ENCODE data around the gene RASGRP4. TPM values are rescaled to one million over a fixed set of nuclear protein-coding genes. Genes with fewer than 3 reads are reported as not detected.

Gene RASGRP4
- polyA plus RNA-seq, 3 donors, result 30.2 to 141 (median 50.3) TPM

- no peaks in the 10 kb centered on the region for H4K20me1 ChIP-seq (ENCODE audit: insufficient read depth, low read length)
- H3K27ac ChIP-seq (ENCODE audit: low read depth in 1 of 2, low read length in 2 of 2), result no peak overlapping the region
- no peaks in the 10 kb centered on the region for H3K79me2 ChIP-seq (ENCODE audit: insufficient read depth, low read length)
- Mint-ChIP-seq H3K27me3 (ENCODE audit: low read depth in 3 of 3) (peaks cover 76 to 93% (median 78%) of the 10 kb centered on the region in 3 donors), H3K4me1 (peaks cover 4% of the 10 kb centered on the region), H3K36me3 (peaks cover 0 to 4% of the 10 kb centered on the region in 2 donors), H3K4me3 (peak overlapping the region in 1 of 2 donors; percentile 78), H3K9me3 (peaks cover 0 to 8% (median 3%) of the 10 kb centered on the region in 7 donors), H3K27ac (no peak overlapping the region)
- H3K9me3 ChIP-seq (replicated peaks in 1 of 2; ENCODE audit: control insufficient read depth in 1 of 2, insufficient read depth in 1 of 2, low read length in 2 of 2), result peaks cover 0 to 17% of the 10 kb centered on the region in 2 donors
- peaks cover 53 to 82% of the 10 kb centered on the region in 2 donors for H3K27me3 ChIP-seq (ENCODE audit: control insufficient read depth in 2 of 2, insufficient read depth in 2 of 2, low read length in 2 of 2)
- H3K4me1 ChIP-seq (ENCODE audit: control insufficient read depth in 1 of 2, insufficient read depth in 2 of 2, low read length in 2 of 2), result peaks cover 0 to 7% of the 10 kb centered on the region in 2 donors
- no peak overlapping the region for H3K9ac ChIP-seq (ENCODE audit: insufficient read depth, low read length, poor library complexity, severe bottlenecking)
- DNase-seq, result no peak
- H2AFZ ChIP-seq (ENCODE audit: insufficient read depth, low read depth, low read length, poor library complexity, severe bottlenecking), result no peak overlapping the region
- no peak for TF ChIP-seq CTCF (IDR thresholded peaks at IDR 0.05)
- H3K4me2 ChIP-seq (replicated peaks; ENCODE audit: extremely low read depth, low read length, poor library complexity, severe bottlenecking), result no peak overlapping the region
- intact Hi-C loops (cut with micrococcal nuclease), result no loop called here
- 2% methylated on average over 25 of the region's 30 CpGs for WGBS (ENCODE audit: insufficient coverage)
- H3K4me3 ChIP-seq (replicated peaks in 1 of 3; ENCODE audit: low read depth in 2 of 3, low read length in 3 of 3), result no peak overlapping the region
- H3K36me3 ChIP-seq (replicated peaks in 1 of 2; ENCODE audit: control insufficient read depth in 1 of 2, insufficient read depth in 2 of 2, low read length in 2 of 2), result no peaks in the 10 kb centered on the region
These were observed 31.5 kb downstream of the RASGRP4 start for GRCh38 chr19:38394488-38394887.

GRCh38 chr19:38392707-38393308 lies 33.2 kb downstream of the RASGRP4 start:
- Histone ChIP-seq H3K27ac (ENCODE audit: low read depth in 1 of 2, low read length in 2 of 2) (no peak overlapping the region), H3K4me1 (ENCODE audit: control insufficient read depth in 1 of 2, insufficient read depth in 2 of 2, low read length in 2 of 2) (peaks cover 12 to 20% of the 10 kb centered on the region in 2 donors), H4K20me1 (ENCODE audit: insufficient read depth, low read length) (no peaks in the 10 kb centered on the region), H2AFZ (ENCODE audit: insufficient read depth, low read depth, low read length, poor library complexity, severe bottlenecking) (no peak overlapping the region), H3K36me3 (replicated peaks in 1 of 2; ENCODE audit: control insufficient read depth in 1 of 2, insufficient read depth in 2 of 2, low read length in 2 of 2) (no peaks in the 10 kb centered on the region), H3K4me2 (replicated peaks; ENCODE audit: extremely low read depth, low read length, poor library complexity, severe bottlenecking) (no peak overlapping the region), H3K27me3 (ENCODE audit: control insufficient read depth in 2 of 2, insufficient read depth in 2 of 2, low read length in 2 of 2) (peaks cover 62 to 91% of the 10 kb centered on the region in 2 donors), H3K79me2 (ENCODE audit: insufficient read depth, low read length) (no peaks in the 10 kb centered on the region), H3K9ac (ENCODE audit: insufficient read depth, low read length, poor library complexity, severe bottlenecking) (no peak overlapping the region), H3K9me3 (replicated peaks in 1 of 2; ENCODE audit: control insufficient read depth in 1 of 2, insufficient read depth in 1 of 2, low read length in 2 of 2) (peaks cover 0 to 17% of the 10 kb centered on the region in 2 donors), H3K4me3 (replicated peaks in 1 of 3; ENCODE audit: low read depth in 2 of 3, low read length in 3 of 3) (no peak overlapping the region)
- Mint-ChIP-seq H3K4me3 (peak overlapping the region; percentile 18 to 56), H3K27ac (no peak overlapping the region), H3K9me3 (peaks cover 0 to 12% (median 6%) of the 10 kb centered on the region in 7 donors), H3K36me3 (peaks cover 0 to 7% of the 10 kb centered on the region in 2 donors), H3K27me3 (ENCODE audit: low read depth in 3 of 3) (peaks cover 81 to 93% (median 83%) of the 10 kb centered on the region in 3 donors), H3K4me1 (peaks cover 11% of the 10 kb centered on the region)
- no peak for TF ChIP-seq CTCF (IDR thresholded peaks at IDR 0.05)
- intact Hi-C loops (cut with micrococcal nuclease), result no loop called here
- no peak for DNase-seq
- WGBS (ENCODE audit: insufficient coverage), result 87% methylated on average over 6 of the region's 6 CpGs

Measured in CD14-positive monocyte (primary cell).